HepG2 (cell line): ENCODE measurements around the gene TMEM151A.

ENCODE experiments used
- CEBPB ChIP-seq: IDR thresholded peaks from 2 replicates; pipeline ENCODE4 v1.6.1; 2011; ENCODE audit warnings: low read depth, low read length, improper control_type of control experiment, borderline replicate concordance
- TF ChIP-seq, protein P1 (sequence below), 2 experiments: IDR thresholded peaks; 2 replicates each; pipeline ENCODE4 v1.6.1; 2011 to 2012; ENCODE audit warnings: low read length in 2 of 2, borderline replicate concordance in 1 of 2, low read depth in 1 of 2, mild to moderate bottlenecking in 1 of 2, moderate library complexity in 1 of 2

DNA sequence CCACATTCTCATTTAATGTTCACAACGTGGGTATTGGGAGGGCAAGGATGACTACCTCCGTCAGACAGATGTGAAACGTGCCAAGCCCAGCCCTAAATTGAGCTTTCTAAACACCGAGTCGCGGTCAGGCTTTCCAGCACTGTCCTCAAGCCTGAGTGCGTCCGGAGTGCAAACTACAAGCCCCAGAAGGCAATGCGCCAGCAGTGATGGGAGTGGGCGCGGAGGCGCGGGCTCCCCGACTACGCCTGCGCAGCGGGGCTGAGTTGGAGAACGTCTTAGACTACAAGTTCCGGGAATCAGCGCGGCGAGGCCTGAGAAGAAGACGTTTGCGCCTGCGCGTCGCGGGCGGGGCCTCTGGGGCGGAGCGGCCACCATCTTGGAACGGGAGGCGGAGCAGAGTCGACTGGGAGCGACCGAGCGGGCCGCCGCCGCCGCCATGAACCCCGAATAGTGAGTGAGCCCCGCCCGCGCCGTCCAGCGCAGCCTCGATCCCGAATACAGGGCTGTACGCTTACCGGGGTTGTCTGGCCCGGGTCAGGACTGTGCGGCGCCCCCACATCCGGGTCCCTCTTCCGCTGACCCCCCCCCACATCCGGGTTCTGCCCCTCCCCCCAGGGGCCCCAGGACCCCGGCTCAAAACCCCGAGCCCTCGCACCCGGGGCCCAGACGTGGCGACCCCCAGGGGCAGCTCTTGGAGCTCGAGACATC is 23.3 kb upstream of the TMEM151A start, which contains the start of gene RAB1B:
- TF ChIP-seq CEBPB: no peak
- TF ChIP-seq, protein P1, sequence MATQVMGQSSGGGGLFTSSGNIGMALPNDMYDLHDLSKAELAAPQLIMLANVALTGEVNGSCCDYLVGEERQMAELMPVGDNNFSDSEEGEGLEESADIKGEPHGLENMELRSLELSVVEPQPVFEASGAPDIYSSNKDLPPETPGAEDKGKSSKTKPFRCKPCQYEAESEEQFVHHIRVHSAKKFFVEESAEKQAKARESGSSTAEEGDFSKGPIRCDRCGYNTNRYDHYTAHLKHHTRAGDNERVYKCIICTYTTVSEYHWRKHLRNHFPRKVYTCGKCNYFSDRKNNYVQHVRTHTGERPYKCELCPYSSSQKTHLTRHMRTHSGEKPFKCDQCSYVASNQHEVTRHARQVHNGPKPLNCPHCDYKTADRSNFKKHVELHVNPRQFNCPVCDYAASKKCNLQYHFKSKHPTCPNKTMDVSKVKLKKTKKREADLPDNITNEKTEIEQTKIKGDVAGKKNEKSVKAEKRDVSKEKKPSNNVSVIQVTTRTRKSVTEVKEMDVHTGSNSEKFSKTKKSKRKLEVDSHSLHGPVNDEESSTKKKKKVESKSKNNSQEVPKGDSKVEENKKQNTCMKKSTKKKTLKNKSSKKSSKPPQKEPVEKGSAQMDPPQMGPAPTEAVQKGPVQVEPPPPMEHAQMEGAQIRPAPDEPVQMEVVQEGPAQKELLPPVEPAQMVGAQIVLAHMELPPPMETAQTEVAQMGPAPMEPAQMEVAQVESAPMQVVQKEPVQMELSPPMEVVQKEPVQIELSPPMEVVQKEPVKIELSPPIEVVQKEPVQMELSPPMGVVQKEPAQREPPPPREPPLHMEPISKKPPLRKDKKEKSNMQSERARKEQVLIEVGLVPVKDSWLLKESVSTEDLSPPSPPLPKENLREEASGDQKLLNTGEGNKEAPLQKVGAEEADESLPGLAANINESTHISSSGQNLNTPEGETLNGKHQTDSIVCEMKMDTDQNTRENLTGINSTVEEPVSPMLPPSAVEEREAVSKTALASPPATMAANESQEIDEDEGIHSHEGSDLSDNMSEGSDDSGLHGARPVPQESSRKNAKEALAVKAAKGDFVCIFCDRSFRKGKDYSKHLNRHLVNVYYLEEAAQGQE (IDR thresholded peaks at IDR 0.05; ENCODE audit: borderline replicate concordance in 1 of 2, low read depth in 1 of 2, low read length in 2 of 2): no peak
